GM12878 (cell line): ENCODE data around the gene SNX32. TPM values are rescaled to one million over a fixed set of nuclear protein-coding genes. Genes with fewer than 3 reads are reported as not detected.

Source experiments
- ATAC-seq: fragments of 200-7000 bp; cut with Tn5 transposase; 3 replicates; pipeline ENCODE4 v1.9.1; 2020; ENCODE audit warnings: mild to moderate bottlenecking, moderate library complexity
- BruUV-seq: library from RNA; stranded (reverse); fragments of 400-500 nt; replicated peaks from 2 replicates; lab custom pipeline; 2021; lab: Mats Ljungman, UMichigan
- CTCF ChIA-PET: fragments of 300-600 bp; sonication (Branson Sonifier 250); formaldehyde crosslinking; extraction: SDS; loops from one replicate; lab custom pipeline; 2021; ENCODE audit warnings: inconsistent platforms; lab: Yijun Ruan, JAX
- POLR2A ChIA-PET: fragments of 350-600 bp; formaldehyde crosslinking; extraction: SDS; loops from one replicate; lab custom pipeline; 2021; ENCODE audit warnings: inconsistent platforms; lab: Charles Lee
- RAD21 ChIA-PET: fragments of 300-600 bp; sonication (Branson Sonifier 250); formaldehyde crosslinking; loops from one replicate; lab custom pipeline; 2023; ENCODE audit warnings: antibody characterized with exemption; ENCODE audit not compliant: unreplicated experiment; lab: Charles Lee
- SMC1A ChIA-PET: fragments of 300-600 bp; sonication (Branson Sonifier 250); formaldehyde crosslinking; loops from one replicate; lab custom pipeline; 2023; ENCODE audit not compliant: unreplicated experiment, uncharacterized antibody; lab: Charles Lee
- DNase-seq: peaks from one replicate; pipeline ENCODE4 v3.0.0-alpha.2; 2011; ENCODE audit warnings: low read depth, low spot score
- FAIRE-seq: peaks from 3 replicates; lab custom pipeline; 2011; peaks lifted over from hg19 to GRCh38; lab: Jason Lieb, UNC
- H2AFZ ChIP-seq: 2 replicates; pipeline ENCODE4 v1.6.0; 2011; ENCODE audit warnings: low read depth, low read length, control low read depth; ENCODE audit not compliant: control insufficient read depth
- H3K27ac ChIP-seq: 2 replicates; pipeline ENCODE4 v1.5.1; 2011; ENCODE audit warnings: control low read depth; ENCODE audit not compliant: control insufficient read depth, insufficient read depth
- H3K27me3 ChIP-seq, 2 experiments: replicated peaks in 1 of 2; 2 replicates each; pipeline versions ENCODE4 v1.6.0 to v1.6.1; 2011; ENCODE audit warnings: low read length in 1 of 2; ENCODE audit not compliant: control insufficient read depth in 2 of 2, insufficient read depth in 2 of 2
- H3K36me3 ChIP-seq, 2 experiments: 2 replicates each; pipeline ENCODE4 v1.5.1; 2011; ENCODE audit warnings: low read length in 1 of 2; ENCODE audit not compliant: control insufficient read depth in 2 of 2, insufficient read depth in 2 of 2
- H3K4me1 ChIP-seq: 2 replicates; pipeline ENCODE4 v1.6.1; 2011; ENCODE audit warnings: mild to moderate bottlenecking, low read length, moderate library complexity, mixed read lengths; ENCODE audit not compliant: control insufficient read depth, insufficient read depth
- H3K4me2 ChIP-seq: 2 replicates; pipeline ENCODE4 v1.6.0; 2011; ENCODE audit warnings: control low read depth; ENCODE audit not compliant: control insufficient read depth, insufficient read depth
- H3K4me3 ChIP-seq: fragments of 200-600 bp; sonication (generic); 2 replicates; pipeline ENCODE4 v1.5.1; 2016
- H3K79me2 ChIP-seq: 2 replicates; pipeline ENCODE4 v1.6.0; 2011; ENCODE audit warnings: low read length; ENCODE audit not compliant: control insufficient read depth, insufficient read depth
- H3K9ac ChIP-seq: 2 replicates; pipeline ENCODE4 v1.8.0; 2011; ENCODE audit warnings: low read length, control low read depth, mixed read lengths; ENCODE audit not compliant: control insufficient read depth, insufficient read depth
- H3K9me3 ChIP-seq: replicated peaks from 3 replicates; pipeline ENCODE4 v1.5.1; 2011; ENCODE audit warnings: mild to moderate bottlenecking, low read length; ENCODE audit not compliant: control insufficient read depth, insufficient read depth
- H4K20me1 ChIP-seq: 2 replicates; pipeline ENCODE4 v1.6.0; 2011; ENCODE audit not compliant: control insufficient read depth, insufficient read depth
- ETV6 ChIP-seq, 2 experiments: fragments of 450-650 bp in 1 of 2; IDR thresholded peaks in 1 of 2; conservative IDR thresholded peaks in 1 of 2; 2 replicates each; pipeline ENCODE4 v1.6.1; 2014; ENCODE audit warnings: antibody characterized with exemption in 1 of 2, borderline replicate concordance in 1 of 2, low read depth in 1 of 2, mild to moderate bottlenecking in 1 of 2, moderate library complexity in 1 of 2
- RELA ChIP-seq: fragments of 450-650 bp; IDR thresholded peaks from 2 replicates; pipeline ENCODE4 v1.8.0; 2014; ENCODE audit warnings: borderline replicate concordance; ENCODE audit not compliant: partially characterized antibody
- WGBS: methylation state at CpG from one replicate; pipeline ENCODE4 v1.1.6; 2016; ENCODE audit warnings: low lambda C conversion rate; ENCODE audit not compliant: insufficient replicate concordance, insufficient coverage; ENCODE audit errors: missing lambda C conversion rate; 5-methylcytosine and 5-hydroxymethylcytosine counted together
- in situ Hi-C: fragments of 300-500 bp; cut with MboI; formaldehyde crosslinking; loops from 9 replicates; pipeline ENCODE4 v1.14.3; 2018; ENCODE audit warnings: mixed read lengths
- intact Hi-C: fragments of 100-400 bp; cut with micrococcal nuclease; formaldehyde crosslinking; loops from one replicate; pipeline ENCODE4 v1.14.2; 2022; ENCODE audit not compliant: unreplicated experiment
- polyA plus RNA-seq, 11 experiments: library from polyadenylated mRNA; depleted of rRNA in 4 of 11; unstranded in 6 of 11; stranded (reverse) in 5 of 11; fragments of >200 nt; fragmentation: Nextera tagmentation in 4 of 11; fragmentation: Illumina TruSeq in 1 of 11; extraction: Ambion mirVana in 4 of 11; extraction: Trizol in 1 of 11; gene quantifications; 1 replicate in 1 of 11; 2 replicates in 10 of 11; pipeline versions ENCODE4 v1.2.1 to v1.2.3, GENCODE V29; 2011 to 2016; ENCODE audit warnings: inconsistent platforms in 2 of 11, missing spikeins in 2 of 11, low read depth in 1 of 11
- total RNA-seq, 4 experiments: library from RNA; depleted of rRNA in 3 of 4; stranded (reverse); fragments of >200 nt in 3 of 4; fragmentation: Illumina TruSeq in 1 of 4; extraction: Trizol in 1 of 4; gene quantifications; 2 replicates each; pipeline versions ENCODE4 v1.2.1 to v1.2.3, GENCODE V29; 2013 to 2021

The SNX32 gene
- total and polyA plus RNA-seq, 10 of the 15 experiments (the other 5 are each of a cell fraction or from before 2014, with no cell fraction given): 0.04 to 1.5 (median 0.11) TPM; not detected in 1

- Histone ChIP-seq H3K9ac (no peak overlapping the region), H3K79me2 (no peaks in the 10 kb centered on the region), H3K9me3 (no peaks in the 10 kb centered on the region), H3K36me3 (no peaks in the 10 kb centered on the region), H4K20me1 (no peaks in the 10 kb centered on the region), H3K4me2 (peak overlapping the region; percentile 80)
- ChIA-PET RAD21 (interaction anchor here (0.9 to 2.7 kb wide), 6 partner anchors 8 to 68 kb away, joined by 3 to 24 read pairs (median 6); partner anchors contain the start of gene AP5B1), CTCF (interaction anchor here (0.6 to 5.9 kb wide), 12 partner anchors 8 to 430 kb away, joined by 3 to 62 read pairs (median 6); partner anchors contain the start of genes AP5B1, CCDC85B, KAT5 and MUS81)
- no peak for DNase-seq
- 69% methylated on average over 18 of the region's 18 CpGs for WGBS
- intact Hi-C loops: no loop called here
- TF ChIP-seq RELA (no peak), ETV6 (conservative IDR thresholded peaks at IDR 0.05 in 1 of 2, IDR thresholded peaks at IDR 0.05 in 1 of 2; ENCODE audit: borderline replicate concordance in 1 of 2, low read depth in 1 of 2) (0 out of 4 replicates have a peak, but pooled peaks of 1 of the 2 experiments have one; percentile 1)
- TF ChIP-seq, all 136 proteins: peak for 1
- no peak for FAIRE-seq
- Histone ChIP-seq H2AFZ (peak overlapping the region; percentile 76), H3K4me3 (no peak overlapping the region), H3K27me3 (peaks cover 5 to 9% of the 10 kb centered on the region in 2 experiments; a peak in 2 of 4 replicates), H3K27ac (peak overlapping the region; percentile 54), H3K4me1 (peaks cover 30% of the 10 kb centered on the region)
- ChIA-PET POLR2A (interaction anchor here (0.6 to 5.8 kb wide), 12 partner anchors 8 to 869 kb away, joined by 3 to 27 read pairs (median 4); partner anchors contain the start of genes AP5B1 and RELA), SMC1A (interaction anchor here (1.1 to 2.7 kb wide), 5 partner anchors 11 to 26 kb away, joined by 3 to 17 read pairs (median 4); no protein-coding TSS in a partner anchor)
- no TSS peak for BruUV-seq
- ATAC-seq: no peak
- in situ Hi-C loops: no loop called here
Observed at GRCh38 chr11:65790902-65791650, 42.7 kb upstream of the SNX32 start.
